Activated CD8-positive, alpha-beta memory T cell treated with anti-CD3 and anti-CD28 coated beads, Interleukin-2, amount 10 ng/mL, durations not matched to agents 7 days and 5 days (primary cell): ENCODE measurements around the gene MTNR1B. TPM values are rescaled to one million over a fixed set of nuclear protein-coding genes. Genes with fewer than 3 reads are reported as not detected.

ENCODE experiments used
- ATAC-seq: fragments of 150-1000 bp; cut with Tn5 transposase; one replicate; pipeline ENCODE4 v1.10.0; 2021; ENCODE audit warnings: moderate library complexity
- CTCF ChIA-PET: fragments of 350-600 bp; sonication (Branson Sonifier 250); formaldehyde crosslinking; loops from one replicate; lab custom pipeline; 2021; ENCODE audit warnings: antibody characterized with exemption; lab: Charles Lee
- DNase-seq: peaks from one replicate; pipeline ENCODE4 v3.0.0-alpha.2; 2020
- H3K27ac Mint-ChIP-seq: one replicate; pipeline ENCODE4 v1.8.0; 2021; ENCODE audit warnings: mild to moderate bottlenecking, mixed read lengths
- H3K27me3 Mint-ChIP-seq: one replicate; pipeline ENCODE4 v1.8.0; 2021; ENCODE audit warnings: mixed read lengths
- H3K36me3 Mint-ChIP-seq: one replicate; pipeline ENCODE4 v1.8.0; 2021; ENCODE audit warnings: mild to moderate bottlenecking, mixed read lengths
- H3K4me1 Mint-ChIP-seq: one replicate; pipeline ENCODE4 v1.8.0; 2021; ENCODE audit warnings: mixed read lengths
- H3K4me3 Mint-ChIP-seq: one replicate; pipeline ENCODE4 v1.8.0; 2021; ENCODE audit warnings: mild to moderate bottlenecking, moderate library complexity, mixed read lengths
- H3K9me3 Mint-ChIP-seq: one replicate; pipeline ENCODE4 v1.8.0; 2022; ENCODE audit warnings: low read depth, mixed read lengths
- total RNA-seq, 2 experiments: library from RNA; stranded (reverse); gene quantifications; one replicate each; pipeline ENCODE4 v1.2.3, GENCODE V29; 2021

The MTNR1B gene
- total RNA-seq, 2 experiments from 2014 or later: not detected

DNA sequence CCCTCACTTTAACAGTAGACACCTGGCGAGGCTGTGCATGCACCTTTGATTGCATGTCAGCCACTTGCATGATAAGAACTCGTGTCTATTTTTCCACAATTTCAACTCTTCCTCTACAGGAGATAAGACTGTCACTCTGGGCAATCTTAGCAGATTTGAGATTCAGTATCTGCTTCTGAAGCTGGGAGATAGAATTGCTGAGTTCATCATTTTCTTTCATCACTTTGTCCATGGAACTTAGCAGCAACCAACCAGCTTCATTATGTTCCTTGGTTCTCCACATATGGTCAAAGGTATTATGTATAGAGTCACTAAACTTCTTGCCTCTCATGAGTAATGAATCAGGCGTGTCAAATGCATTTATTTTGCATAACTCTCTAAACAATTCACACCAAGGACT is 17.1 kb downstream of the MTNR1B start:
- no peak overlapping the region for H3K4me3 Mint-ChIP-seq
- DNase-seq (no peak), ATAC-seq (no peak)
- no peaks in the 10 kb centered on the region for H3K9me3 Mint-ChIP-seq
- no peak overlapping the region for H3K27ac Mint-ChIP-seq
- no peaks in the 10 kb centered on the region for H3K4me1 Mint-ChIP-seq
- CTCF ChIA-PET: no interaction called here
- H3K36me3 Mint-ChIP-seq: no peaks in the 10 kb centered on the region
- H3K27me3 Mint-ChIP-seq: no peaks in the 10 kb centered on the region

DNA sequence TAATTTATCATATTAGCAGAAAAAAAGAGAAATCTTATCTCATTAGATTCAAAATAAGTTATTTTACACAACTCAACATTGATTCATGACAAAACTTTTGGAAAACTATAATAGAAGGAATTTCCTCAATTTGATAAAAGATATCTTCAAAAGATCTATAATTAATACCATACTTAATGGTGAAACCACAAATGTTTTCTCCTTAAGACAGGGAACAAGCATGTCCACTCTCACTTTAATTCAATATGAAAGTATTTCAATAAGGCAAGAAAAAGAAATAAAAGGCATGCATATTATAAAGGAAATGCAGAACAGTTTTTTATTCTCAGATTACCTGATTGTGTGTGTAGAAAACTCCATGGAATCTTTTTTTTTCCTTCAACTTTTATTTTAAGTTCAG is 23.6 kb downstream of the MTNR1B start:
- DNase-seq: no peak
- Mint-ChIP-seq H3K27me3 (no peaks in the 10 kb centered on the region), H3K27ac (no peak overlapping the region)

DNA sequence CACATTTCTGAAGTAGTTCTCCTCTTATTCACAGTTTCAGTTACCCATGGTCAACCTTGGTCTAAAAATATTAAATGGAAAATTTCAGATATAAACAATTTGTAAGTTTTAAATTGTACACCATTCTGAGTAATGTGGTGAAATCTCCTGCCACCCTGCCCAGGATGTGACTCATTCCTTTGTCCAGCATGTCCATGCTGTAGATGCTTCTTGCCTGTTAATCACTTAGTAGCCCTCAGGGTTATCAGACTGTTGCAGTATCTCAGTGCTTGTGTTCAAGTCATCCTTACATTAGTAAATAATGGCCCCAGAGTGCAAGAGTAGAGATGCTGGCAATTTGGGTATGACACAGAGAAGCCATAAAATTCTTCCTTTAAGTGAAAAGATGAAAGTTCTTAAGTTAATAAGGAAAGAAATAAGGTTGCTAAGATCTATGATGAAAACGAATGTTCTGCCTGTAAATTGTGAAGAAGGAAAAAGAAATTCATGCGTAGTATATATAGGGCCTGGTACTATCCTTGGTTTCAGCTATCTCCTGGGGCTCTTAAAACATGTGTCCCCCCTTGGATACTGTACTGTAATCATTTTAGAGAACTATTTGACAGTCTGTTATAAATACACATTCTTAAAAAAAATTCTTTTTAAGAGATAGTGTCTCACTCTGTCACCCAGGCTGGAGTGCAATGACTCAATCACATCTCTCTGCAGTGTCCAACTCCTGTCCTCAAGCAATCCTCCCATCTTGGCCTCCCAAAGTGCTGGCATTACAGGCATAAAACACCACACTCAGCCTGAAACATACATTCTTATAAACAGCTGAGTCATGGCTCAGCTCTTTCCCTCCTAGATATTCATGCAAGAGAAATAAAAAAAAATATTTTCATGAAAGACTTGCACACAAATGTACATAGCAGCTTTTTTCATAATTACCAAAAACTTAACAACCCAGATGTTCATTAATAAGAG is 31.3 kb downstream of the MTNR1B start:
- CTCF ChIA-PET: no interaction called here
- Mint-ChIP-seq H3K27ac (no peak overlapping the region), H3K27me3 (no peaks in the 10 kb centered on the region), H3K4me3 (no peak overlapping the region), H3K9me3 (peaks cover 2% of the 10 kb centered on the region), H3K4me1 (no peaks in the 10 kb centered on the region), H3K36me3 (no peaks in the 10 kb centered on the region)
- ATAC-seq (no peak), DNase-seq (no peak)

More for the DNA sequence above, 23.6 kb downstream of the MTNR1B start:
- no peaks in the 10 kb centered on the region for H3K9me3 Mint-ChIP-seq
- no peaks in the 10 kb centered on the region for H3K4me1 Mint-ChIP-seq
- CTCF ChIA-PET: no interaction called here
- no peak overlapping the region for H3K4me3 Mint-ChIP-seq
- ATAC-seq: no peak
- H3K36me3 Mint-ChIP-seq: no peaks in the 10 kb centered on the region

DNA sequence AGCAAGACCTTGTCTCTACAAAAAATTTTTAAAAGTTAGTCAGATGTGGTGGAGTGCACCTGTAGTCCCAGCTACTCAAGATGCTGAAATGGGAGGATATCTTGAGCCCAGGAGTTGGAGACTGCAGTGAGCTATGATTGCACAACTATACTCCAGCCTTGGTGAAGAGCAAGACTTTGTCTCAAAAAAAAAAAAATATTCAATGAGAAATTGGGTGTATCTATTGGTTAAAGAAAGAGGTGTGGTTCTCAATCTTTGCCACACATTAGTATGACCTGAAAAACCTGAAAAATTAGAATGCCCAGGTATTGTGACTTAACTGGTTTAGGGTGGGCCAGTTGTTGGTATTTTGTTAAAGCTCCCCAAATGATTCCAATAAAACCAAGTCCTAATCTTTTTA is 32.4 kb downstream of the MTNR1B start:
- no peak overlapping the region for H3K4me3 Mint-ChIP-seq
- no peaks in the 10 kb centered on the region for H3K36me3 Mint-ChIP-seq
- H3K27ac Mint-ChIP-seq: no peak overlapping the region
- ATAC-seq (no peak), DNase-seq (no peak)
- H3K27me3 Mint-ChIP-seq: no peaks in the 10 kb centered on the region
- no peaks in the 10 kb centered on the region for H3K4me1 Mint-ChIP-seq
- peaks cover 2% of the 10 kb centered on the region for H3K9me3 Mint-ChIP-seq
- CTCF ChIA-PET: no interaction called here

DNA sequence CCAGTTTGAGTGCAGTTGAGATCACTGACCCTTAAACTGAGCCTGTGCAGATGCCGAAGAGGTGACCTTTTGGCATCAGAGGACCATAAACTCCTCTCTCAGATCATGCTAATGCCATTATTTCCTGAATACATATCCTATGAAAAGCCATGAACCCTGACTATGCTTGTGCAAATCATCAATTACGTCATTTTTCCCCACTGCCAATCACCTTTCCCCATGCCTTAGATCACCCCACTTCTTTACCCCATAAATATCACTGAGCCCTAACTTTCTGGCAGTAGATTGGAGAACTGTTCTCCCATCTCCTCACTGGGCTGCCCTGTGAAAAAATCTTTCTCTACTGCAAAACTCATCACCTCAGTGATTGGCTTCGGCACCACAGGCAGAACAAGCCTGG is 32.9 kb downstream of the MTNR1B start:
- DNase-seq (no peak), ATAC-seq (no peak)
- Mint-ChIP-seq H3K9me3 (peaks cover 2% of the 10 kb centered on the region), H3K4me3 (no peak overlapping the region), H3K4me1 (no peaks in the 10 kb centered on the region), H3K27me3 (no peaks in the 10 kb centered on the region), H3K27ac (no peak overlapping the region), H3K36me3 (no peaks in the 10 kb centered on the region)
- CTCF ChIA-PET: no interaction called here

DNA sequence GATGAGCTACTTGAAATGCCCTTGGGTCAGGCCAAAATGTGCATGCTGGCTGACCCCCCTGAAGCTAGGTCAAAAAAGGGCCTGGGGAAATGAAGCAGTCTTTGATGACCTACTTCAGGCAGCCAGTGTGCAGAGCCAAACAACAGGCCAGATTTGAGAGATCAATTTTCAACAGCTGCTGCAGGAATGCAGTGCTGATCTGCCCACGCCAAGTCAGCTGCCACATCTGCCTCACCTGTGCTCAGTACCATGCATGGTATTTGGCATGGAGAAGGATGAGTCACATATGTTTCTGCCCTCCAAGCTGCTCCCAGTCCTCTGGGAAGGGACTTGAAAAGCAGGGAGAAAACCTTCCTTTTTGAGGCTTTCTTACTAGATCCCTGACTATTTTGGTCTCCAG is 35.8 kb downstream of the MTNR1B start:
- Mint-ChIP-seq H3K27ac (no peak overlapping the region), H3K4me1 (no peaks in the 10 kb centered on the region), H3K9me3 (peaks cover 5% of the 10 kb centered on the region), H3K27me3 (no peaks in the 10 kb centered on the region), H3K36me3 (no peaks in the 10 kb centered on the region), H3K4me3 (no peak overlapping the region)
- no peak for ATAC-seq
- CTCF ChIA-PET: no interaction called here
- DNase-seq: no peak

DNA sequence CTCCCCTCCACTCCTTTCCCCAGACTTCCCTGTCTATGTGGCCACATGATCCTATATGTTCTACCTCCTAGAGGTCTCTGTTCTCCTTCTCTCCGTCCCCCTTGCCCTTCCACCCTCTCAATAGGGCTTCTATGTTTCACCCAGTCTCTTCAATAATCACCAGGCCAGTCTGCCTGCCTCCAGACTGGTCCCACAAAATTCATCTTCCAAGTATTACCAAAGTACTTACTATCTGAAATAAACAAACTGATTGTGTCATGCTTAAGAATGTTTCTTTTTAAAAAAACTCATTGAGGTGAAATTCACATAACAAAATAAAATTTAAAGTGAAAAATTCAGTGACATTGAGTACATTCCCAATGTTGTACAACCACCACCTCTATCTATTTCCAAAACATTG is 44.2 kb downstream of the MTNR1B start:
- CTCF ChIA-PET: no interaction called here
- H3K27ac Mint-ChIP-seq: no peak overlapping the region

DNA sequence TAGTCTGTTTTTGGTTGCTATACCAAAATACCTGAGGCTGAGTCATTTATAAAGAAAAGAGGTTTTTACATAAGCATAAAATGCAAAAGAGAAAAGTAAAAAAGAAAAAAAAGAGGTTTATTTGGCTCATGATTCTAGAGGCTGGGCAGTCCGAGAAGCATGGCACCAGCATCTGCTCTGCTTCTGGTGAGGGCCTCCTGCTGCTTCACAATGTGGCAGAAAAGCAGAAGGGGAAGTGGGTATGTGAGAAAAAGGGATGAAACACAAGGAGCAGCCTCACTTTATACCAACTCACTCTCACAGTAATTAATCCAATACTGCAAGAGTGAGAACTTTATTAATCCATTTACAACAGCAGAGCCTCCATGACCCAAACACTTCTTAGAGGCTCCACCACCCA is 47.1 kb downstream of the MTNR1B start:
- Mint-ChIP-seq H3K36me3 (no peaks in the 10 kb centered on the region), H3K27ac (no peak overlapping the region), H3K4me1 (no peaks in the 10 kb centered on the region), H3K9me3 (peaks cover 3% of the 10 kb centered on the region), H3K4me3 (no peak overlapping the region), H3K27me3 (peaks cover 4% of the 10 kb centered on the region)
- CTCF ChIA-PET: no interaction called here
- no peak for ATAC-seq
- no peak for DNase-seq

More for the DNA sequence above, 44.2 kb downstream of the MTNR1B start:
- Mint-ChIP-seq H3K4me3 (no peak overlapping the region), H3K36me3 (no peaks in the 10 kb centered on the region), H3K9me3 (peaks cover 3% of the 10 kb centered on the region), H3K4me1 (no peaks in the 10 kb centered on the region), H3K27me3 (no peaks in the 10 kb centered on the region)
- no peak for ATAC-seq
- no peak for DNase-seq

DNA sequence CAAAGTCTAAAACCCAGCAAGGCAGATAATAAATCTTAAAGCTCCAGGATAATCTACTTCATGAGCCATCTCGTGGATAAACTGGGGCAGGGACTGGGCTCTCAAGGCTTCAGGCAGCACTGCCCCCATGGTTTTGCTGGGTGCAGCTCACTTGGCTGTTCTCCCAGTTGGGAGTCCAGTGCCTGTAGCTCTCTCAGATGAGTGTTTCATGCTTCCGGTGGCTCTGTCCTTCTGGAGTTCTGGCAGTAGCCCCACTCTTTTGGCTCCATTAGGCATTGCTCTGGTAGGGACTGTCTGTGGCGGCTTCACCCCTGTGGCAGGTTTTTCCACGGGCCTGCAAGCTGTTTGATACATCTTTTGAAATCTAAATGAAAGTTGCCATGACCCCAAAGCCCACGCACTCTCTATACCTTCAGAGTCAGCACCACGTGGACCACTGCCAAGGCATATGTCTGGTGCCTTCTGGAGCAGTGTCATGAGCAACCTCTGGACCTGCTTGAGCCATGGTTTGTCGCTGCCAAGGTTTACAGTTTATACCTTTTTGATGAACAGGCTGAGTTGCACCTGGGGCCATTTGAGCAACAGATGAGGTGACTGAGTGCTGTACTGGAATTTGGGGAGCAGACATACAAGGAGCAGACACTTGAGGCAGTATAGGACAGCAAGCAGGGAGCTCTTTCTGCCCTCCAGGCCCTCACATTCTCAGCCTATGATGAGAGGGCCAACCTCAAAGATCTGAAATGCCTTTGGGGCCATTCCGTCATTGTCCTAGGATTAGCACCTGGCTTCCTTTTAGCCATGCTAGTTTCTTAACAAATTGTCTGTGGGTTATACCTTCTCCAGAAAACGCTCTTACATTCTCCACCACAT is 48.6 kb downstream of the MTNR1B start:
- ATAC-seq (no peak), DNase-seq (no peak)
- Mint-ChIP-seq H3K27ac (no peak overlapping the region), H3K27me3 (peaks cover 4% of the 10 kb centered on the region), H3K4me1 (no peaks in the 10 kb centered on the region), H3K9me3 (peaks cover 3% of the 10 kb centered on the region), H3K4me3 (no peak overlapping the region), H3K36me3 (no peaks in the 10 kb centered on the region)
- CTCF ChIA-PET: no interaction called here

DNA sequence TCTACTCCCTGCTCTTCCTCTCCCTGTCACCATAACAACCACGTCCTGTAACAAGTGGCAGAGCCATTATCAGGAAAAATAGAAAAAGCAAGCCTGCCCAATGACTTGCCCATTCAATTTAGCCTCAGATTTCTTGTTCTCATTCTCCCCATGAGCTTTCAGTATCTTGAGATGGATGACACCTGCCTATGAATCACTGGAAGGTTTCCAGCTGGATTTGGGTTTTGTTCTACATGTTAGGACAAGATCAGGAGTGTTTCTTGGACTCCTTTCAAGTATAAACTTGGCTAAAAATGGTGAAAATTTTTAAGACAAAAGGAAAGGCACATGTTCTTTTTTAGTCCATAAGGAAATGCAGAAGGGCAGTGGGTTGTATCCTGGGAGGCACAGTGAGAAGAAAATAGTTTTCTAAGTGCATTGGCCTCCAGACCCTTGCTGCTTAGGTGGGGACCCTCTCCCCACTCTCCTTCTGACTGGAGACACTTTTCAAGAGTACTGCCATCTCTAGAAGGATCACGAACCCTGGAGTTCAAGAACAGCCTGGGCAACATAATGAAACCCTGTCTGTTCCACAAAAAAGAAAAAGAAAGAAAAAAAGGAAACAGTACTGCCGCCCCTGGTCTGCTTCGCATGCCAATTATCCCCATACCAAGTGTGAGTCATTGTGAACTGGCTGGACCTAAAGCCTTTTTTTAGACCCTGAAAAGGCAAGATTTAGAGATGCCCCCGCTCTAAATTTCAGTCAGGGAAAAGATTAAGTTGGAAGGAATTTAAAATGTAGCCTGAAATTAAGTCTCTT is 51.0 kb downstream of the MTNR1B start:
- H3K27me3 Mint-ChIP-seq: peaks cover 4% of the 10 kb centered on the region
- DNase-seq (no peak), ATAC-seq (no peak)
- CTCF ChIA-PET: no interaction called here
- no peaks in the 10 kb centered on the region for H3K4me1 Mint-ChIP-seq
- H3K9me3 Mint-ChIP-seq: no peaks in the 10 kb centered on the region
- H3K4me3 Mint-ChIP-seq: no peak overlapping the region
- H3K27ac Mint-ChIP-seq: no peak overlapping the region
- H3K36me3 Mint-ChIP-seq: no peaks in the 10 kb centered on the region

DNA sequence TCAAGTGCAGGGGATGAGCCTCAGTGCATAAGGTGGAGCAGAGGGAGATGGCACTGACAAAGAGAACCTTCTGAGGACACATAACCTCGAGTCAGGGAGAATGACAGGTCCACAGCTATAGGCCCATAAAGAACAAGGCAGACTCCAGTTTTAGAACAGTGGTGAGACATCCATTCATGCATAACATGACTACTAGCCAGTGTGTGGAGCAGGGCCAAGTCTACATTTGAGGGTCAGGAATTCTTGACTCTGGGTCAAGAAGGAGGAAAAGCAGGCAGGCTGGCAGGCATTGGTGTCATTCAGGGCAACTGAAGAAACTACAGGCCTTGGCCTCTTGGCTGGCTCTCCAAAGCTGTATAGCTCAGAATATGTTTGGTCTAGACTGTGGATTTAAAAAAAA is 54.9 kb downstream of the MTNR1B start:
- Mint-ChIP-seq H3K4me3 (no peak overlapping the region), H3K27me3 (peaks cover 4% of the 10 kb centered on the region), H3K4me1 (no peaks in the 10 kb centered on the region), H3K9me3 (no peaks in the 10 kb centered on the region), H3K36me3 (no peaks in the 10 kb centered on the region), H3K27ac (no peak overlapping the region)
- no peak for ATAC-seq
- CTCF ChIA-PET: no interaction called here
- DNase-seq: no peak

DNA sequence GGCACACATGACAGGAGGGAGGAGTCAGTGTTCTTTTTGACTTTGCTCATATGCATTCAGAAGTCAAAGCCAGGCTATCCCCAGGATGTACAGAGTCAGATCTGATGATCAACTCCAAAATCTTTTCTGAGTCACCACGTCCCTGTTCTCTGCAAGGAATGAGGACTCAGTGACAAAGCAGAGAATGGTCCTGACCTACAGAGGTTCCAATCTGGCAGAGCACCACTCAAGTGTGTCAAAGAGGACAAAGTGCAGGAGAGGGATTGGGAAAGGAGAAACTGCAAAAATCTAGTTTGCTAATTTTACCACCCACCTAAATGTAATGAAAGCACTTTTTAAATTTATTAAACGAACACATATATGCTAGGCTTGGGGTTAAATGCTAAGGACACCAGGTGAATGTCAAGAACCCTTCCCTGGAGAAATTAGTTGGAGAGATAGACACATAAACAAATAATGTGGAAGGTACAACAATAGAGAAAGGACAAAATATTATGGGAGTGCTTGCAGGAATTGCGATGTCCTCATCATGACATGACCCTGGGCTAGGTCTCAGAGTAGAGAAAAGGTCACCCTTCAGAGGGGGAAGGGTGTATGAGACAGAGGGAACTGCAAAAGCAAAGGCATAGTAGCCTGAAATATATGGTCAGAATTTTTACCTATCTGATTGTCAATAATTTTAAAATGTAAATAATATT is 56.3 kb downstream of the MTNR1B start:
- H3K9me3 Mint-ChIP-seq: no peaks in the 10 kb centered on the region

More for the DNA sequence above, 56.3 kb downstream of the MTNR1B start:
- DNase-seq (no peak), ATAC-seq (no peak)
- Mint-ChIP-seq H3K27ac (no peak overlapping the region), H3K36me3 (no peaks in the 10 kb centered on the region), H3K4me3 (no peak overlapping the region), H3K4me1 (no peaks in the 10 kb centered on the region), H3K27me3 (peaks cover 4% of the 10 kb centered on the region)
- CTCF ChIA-PET: no interaction called here
